ENCODE measurements around the gene HERC3.

HERC3 gene

GRCh38 chr4:88752076-88752463 is 159.8 kb downstream of the HERC3 start:
- no peak for DNase-seq

DNA sequence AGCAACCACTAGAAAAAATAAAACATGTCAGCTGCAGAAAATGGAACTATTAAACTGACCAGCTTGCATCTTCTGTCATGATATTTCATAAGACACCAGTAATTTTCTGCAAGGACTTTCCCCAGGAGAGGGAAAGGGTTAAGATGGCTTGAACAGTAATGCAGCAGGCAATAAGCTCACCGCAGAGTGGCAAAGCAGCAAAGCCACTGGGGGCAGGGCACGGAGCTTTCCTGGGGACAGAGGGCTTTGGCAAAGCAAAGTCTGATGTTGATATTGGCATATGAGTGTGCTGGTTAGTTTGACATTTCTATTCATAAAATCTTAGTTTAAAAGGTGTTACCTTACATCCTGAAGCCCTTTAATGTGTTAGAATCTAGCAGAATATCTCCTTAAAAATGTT is 160.5 kb downstream of the HERC3 start:
- no peak for DNase-seq

GRCh38 chr4:88753658-88754571 is 161.6 kb downstream of the HERC3 start:
- no peak for DNase-seq

DNA sequence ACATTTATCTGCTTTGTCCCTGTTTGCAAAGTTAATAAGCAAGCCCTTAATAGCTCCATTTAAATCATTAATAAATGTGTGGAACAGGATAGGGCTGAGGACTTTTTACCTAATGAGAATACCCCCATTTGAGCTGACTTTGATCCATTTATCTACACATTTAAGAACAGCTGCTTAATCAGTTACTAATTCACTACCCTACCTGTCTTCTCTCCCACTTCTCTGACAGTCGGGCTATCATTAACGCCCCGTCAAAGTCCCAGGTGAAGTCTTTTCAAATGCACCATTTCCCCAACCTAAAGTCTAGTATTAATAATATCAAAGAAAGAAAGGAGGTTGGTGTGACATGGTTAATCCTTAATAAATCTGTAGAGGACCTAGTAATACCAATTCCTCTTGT is 162.5 kb downstream of the HERC3 start:
- DNase-seq = no peak

- DNase-seq = no peak
These were observed 163.2 kb downstream of the HERC3 start for GRCh38 chr4:88755454-88755853.

DNA sequence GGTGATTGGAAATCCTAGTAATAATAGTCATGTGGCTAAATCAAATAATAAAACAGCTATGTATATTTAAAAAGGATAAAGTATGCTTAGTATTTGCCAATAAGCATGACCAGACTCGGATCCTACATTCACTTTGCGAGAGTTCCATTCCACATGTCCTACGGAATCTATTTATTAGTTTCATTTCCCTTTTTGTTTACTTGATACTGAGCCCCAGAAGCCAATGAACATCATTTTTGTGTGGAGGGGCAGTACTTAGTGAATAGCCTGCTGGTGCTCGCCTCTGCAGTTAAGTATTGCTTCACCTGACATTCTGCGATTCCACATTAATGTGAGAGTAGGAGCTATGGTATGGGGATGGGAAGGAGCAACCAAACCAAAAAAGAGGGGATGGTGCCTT is 163.9 kb downstream of the HERC3 start:
- no peak for DNase-seq

- DNase-seq = no peak
These were observed 164.8 kb downstream of the HERC3 start for GRCh38 chr4:88757067-88757466.

- no peak for DNase-seq
These were observed 165.5 kb downstream of the HERC3 start for GRCh38 chr4:88757776-88758175.

Data from activated CD4-positive, alpha-beta T cell treated with anti-CD3 and anti-CD28 coated beads, Interleukin-2, amount 50 U/mL, for 1 hour (primary cell).